MM.1S (cell line): ENCODE measurements around the gene ADRM1.

Experiments
- CTCF ChIP-seq: fragments of 300-600 bp; sonication (generic); IDR thresholded peaks from 2 replicates; pipeline ENCODE4 v1.5.1; 2016; ENCODE audit warnings: antibody characterized with exemption, low read length, mixed read lengths
- EZH2 ChIP-seq: fragments of 300-600 bp; sonication (generic); optimal IDR thresholded peaks from 2 replicates; pipeline ENCODE3; 2017; ENCODE audit warnings: low read depth, mild to moderate bottlenecking, antibody characterized with exemption, low read length, mixed read lengths
- EZH2phosphoT487 ChIP-seq: fragments of 300-600 bp; sonication (generic); IDR thresholded peaks from 2 replicates; pipeline ENCODE4 v1.6.1; 2018; ENCODE audit warnings: antibody characterized with exemption, low read length

- TF ChIP-seq CTCF (no peak), EZH2 (no peak), EZH2phosphoT487 (no peak)
Measured at GRCh38 chr20:62351469-62352401, 48.9 kb downstream of the ADRM1 start.
